Measurements from ENCODE around the gene HBEGF. TPM values are rescaled to one million over a fixed set of nuclear protein-coding genes. Genes with fewer than 3 reads are reported as not detected.
A peak's percentile ranks its signal among the peaks of the same experiment; 100 is the strongest.

Gene HBEGF
- total RNA-seq, 2 donors from 2014 or later, result 7.7 to 24.0 TPM

DNA sequence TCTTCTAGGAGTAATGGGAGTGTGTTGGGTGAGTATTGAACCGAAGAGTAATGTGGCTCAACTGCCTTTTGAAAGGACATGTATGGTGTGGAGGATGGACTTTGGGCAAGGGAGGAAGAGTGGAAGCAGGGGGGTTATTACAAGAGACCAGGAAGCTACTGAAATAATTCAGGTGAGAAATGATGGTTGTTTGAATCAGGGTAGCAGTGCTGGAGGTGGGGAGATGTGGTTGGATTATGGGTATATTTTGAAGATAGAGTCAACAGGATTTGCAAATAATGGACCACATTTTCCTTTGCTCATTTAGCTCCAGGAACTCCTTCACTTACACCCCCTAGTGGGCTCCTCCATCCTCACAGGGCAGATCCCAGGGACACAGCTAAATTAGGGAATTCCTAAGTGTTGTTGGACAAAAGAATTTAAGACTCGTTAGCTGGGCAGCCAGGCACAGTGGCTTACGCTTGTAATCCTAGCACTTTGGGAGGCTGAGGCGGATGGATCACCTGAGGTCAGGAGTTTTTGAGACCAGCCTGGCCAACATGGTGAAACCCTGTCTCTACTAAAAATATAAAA is 12.4 kb upstream of the HBEGF start:
- Histone ChIP-seq H3K36me3 (no peaks in the 10 kb centered on the region), H3K9me3 (no peaks in the 10 kb centered on the region), H3K27me3 (replicated peaks; ENCODE audit: insufficient read depth) (no peaks in the 10 kb centered on the region), H3K27ac (no peak overlapping the region), H3K4me1 (replicated peaks) (no peaks in the 10 kb centered on the region), H3K4me3 (no peak overlapping the region)
- 84% methylated on average over 4 of the region's 4 CpGs for WGBS
- DNase-seq (ENCODE audit: low spot score), result no peak
- intact Hi-C loops (cut with DNase I), result no loop called here
- TF ChIP-seq, protein P1, sequence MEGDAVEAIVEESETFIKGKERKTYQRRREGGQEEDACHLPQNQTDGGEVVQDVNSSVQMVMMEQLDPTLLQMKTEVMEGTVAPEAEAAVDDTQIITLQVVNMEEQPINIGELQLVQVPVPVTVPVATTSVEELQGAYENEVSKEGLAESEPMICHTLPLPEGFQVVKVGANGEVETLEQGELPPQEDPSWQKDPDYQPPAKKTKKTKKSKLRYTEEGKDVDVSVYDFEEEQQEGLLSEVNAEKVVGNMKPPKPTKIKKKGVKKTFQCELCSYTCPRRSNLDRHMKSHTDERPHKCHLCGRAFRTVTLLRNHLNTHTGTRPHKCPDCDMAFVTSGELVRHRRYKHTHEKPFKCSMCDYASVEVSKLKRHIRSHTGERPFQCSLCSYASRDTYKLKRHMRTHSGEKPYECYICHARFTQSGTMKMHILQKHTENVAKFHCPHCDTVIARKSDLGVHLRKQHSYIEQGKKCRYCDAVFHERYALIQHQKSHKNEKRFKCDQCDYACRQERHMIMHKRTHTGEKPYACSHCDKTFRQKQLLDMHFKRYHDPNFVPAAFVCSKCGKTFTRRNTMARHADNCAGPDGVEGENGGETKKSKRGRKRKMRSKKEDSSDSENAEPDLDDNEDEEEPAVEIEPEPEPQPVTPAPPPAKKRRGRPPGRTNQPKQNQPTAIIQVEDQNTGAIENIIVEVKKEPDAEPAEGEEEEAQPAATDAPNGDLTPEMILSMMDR (IDR thresholded peaks at IDR 0.05), result peak in 2 of 4 experiments; percentile 3 to 15
- TF ChIP-seq POLR2A (IDR thresholded peaks at IDR 0.05), result no peak

DNA sequence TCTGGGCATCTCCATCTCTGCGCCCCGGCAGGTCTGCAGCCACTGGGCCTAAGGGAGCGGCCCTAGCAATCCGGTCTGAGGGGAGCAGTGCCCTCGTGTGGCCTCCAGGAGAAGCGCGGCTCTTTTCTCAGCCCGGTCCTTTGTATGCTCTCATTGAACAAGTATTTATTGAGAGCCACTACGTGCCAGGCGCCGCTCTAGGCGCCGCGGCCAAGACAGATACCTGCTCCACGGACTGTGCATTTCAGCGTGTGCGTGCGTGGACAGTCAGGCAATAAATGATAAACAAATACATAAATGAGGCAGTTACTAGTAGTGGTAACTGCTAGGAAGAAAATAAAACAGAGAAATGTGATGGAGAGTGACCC is 11.3 kb upstream of the HBEGF start:
- WGBS, result 2% methylated on average over 18 of the region's 18 CpGs
- Histone ChIP-seq H3K9me3 (no peaks in the 10 kb centered on the region), H3K36me3 (no peaks in the 10 kb centered on the region), H3K4me3 (no peak overlapping the region), H3K27ac (no peak overlapping the region), H3K4me1 (replicated peaks) (no peaks in the 10 kb centered on the region), H3K27me3 (replicated peaks; ENCODE audit: insufficient read depth) (no peaks in the 10 kb centered on the region)
- TF ChIP-seq, protein P1 (IDR thresholded peaks at IDR 0.05), result peak; percentile 78 to 95 (median 87)
- TF ChIP-seq POLR2A (IDR thresholded peaks at IDR 0.05), result no peak
- peak; percentile 68 for TF ChIP-seq POLR2AphosphoS5 (IDR thresholded peaks at IDR 0.05)
- intact Hi-C loops (cut with DNase I), result loop anchor here (2.0 kb wide), 1 partner anchor 113 kb away; no protein-coding TSS in a partner anchor
- DNase-seq (ENCODE audit: low spot score), result peak; percentile 81

DNA sequence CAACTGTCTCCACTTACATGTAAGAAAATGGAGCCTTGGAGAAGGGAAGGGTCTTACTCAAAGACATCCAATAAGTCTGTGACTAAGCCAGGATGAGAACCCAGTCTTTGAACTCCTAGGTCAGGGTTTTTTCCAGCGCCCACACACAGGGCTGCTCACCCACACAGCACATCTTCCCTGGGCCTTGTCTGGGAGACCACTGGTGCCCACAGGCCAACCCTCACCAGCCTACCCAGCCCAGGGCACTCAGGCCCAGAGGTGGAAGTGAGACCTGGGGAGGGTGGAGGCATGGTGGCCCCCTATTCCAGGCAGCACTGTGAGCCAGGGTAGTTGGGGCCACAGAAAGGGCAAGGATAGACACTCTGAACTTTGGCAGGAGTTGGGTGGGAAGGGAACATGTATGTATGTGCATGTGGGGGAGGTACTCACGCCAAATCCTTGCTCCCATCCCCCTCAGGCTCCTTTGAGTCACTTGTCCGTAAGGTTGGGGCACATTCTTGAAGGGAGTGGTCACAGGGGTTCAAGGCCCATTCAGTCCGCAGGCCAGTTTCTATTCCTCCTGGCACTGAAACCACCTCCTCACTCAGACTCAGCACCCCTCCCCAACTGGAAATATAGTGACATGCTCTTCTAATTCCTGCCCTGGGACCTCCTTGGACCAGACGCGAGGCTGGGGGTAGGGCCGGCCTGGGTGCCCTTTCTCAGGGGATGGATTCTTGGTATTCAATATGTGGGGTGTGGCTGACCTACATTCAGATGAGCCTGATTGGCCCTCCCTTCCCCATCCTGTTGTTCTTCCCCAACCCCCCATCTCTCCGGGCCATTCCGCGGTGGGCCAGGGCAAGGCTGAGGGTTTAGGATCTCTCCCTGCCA is 10.7 kb upstream of the HBEGF start:
- WGBS, result 42% methylated on average over 10 of the region's 10 CpGs
- TF ChIP-seq, protein P1 (IDR thresholded peaks at IDR 0.05), result no peak
- TF ChIP-seq POLR2AphosphoS5 (IDR thresholded peaks at IDR 0.05) (no peak), POLR2A (IDR thresholded peaks at IDR 0.05) (no peak)
- Histone ChIP-seq H3K4me3 (no peak overlapping the region), H3K4me1 (replicated peaks) (no peaks in the 10 kb centered on the region), H3K36me3 (no peaks in the 10 kb centered on the region), H3K27me3 (replicated peaks; ENCODE audit: insufficient read depth) (no peaks in the 10 kb centered on the region), H3K27ac (no peak overlapping the region), H3K9me3 (no peaks in the 10 kb centered on the region)
- DNase-seq (ENCODE audit: low spot score), result no peak
- intact Hi-C loops (cut with DNase I), result loop anchor here (2.0 kb wide), 1 partner anchor 112 kb away; no protein-coding TSS in a partner anchor

DNA sequence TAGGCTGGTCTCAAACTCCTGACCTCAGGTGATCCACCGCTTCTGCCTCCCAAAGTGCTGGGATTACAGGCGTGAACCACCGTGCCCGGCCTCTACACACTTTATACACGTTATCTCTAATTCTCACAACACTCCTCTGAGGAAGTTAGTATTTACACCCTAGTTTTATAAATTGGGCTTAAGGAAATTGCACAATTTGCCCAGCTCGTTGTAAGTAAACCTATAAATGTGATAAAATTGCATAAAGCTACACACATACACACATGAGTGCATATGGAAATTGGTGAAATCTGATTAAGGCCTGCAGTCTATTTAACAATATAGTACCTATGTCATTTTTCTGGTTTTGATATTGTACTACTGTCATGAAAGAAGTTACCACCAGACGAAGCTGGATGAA is 9.1 kb upstream of the HBEGF start:
- 77% methylated on average over 7 of the region's 7 CpGs for WGBS

More for the DNA sequence above, 9.1 kb upstream of the HBEGF start:
- Histone ChIP-seq H3K9me3 (no peaks in the 10 kb centered on the region), H3K4me3 (no peak overlapping the region), H3K36me3 (no peaks in the 10 kb centered on the region), H3K27ac (no peak overlapping the region), H3K4me1 (replicated peaks) (no peaks in the 10 kb centered on the region), H3K27me3 (replicated peaks; ENCODE audit: insufficient read depth) (no peaks in the 10 kb centered on the region)
- no peak for TF ChIP-seq POLR2AphosphoS5 (IDR thresholded peaks at IDR 0.05)
- TF ChIP-seq, protein P1 (IDR thresholded peaks at IDR 0.05), result no peak
- no peak for TF ChIP-seq POLR2A (IDR thresholded peaks at IDR 0.05)
- DNase-seq (ENCODE audit: low spot score), result no peak
- intact Hi-C loops (cut with DNase I), result no loop called here
